Cardiac fibroblast (primary cell): ENCODE measurements around the gene GLE1.

Experiments
- DNase-seq, 2 donors: peaks; one replicate each; pipeline versions ENCODE4 v3.0.0 to v3.0.0-alpha.2; 2010; ENCODE audit warnings: low read depth in 2 of 2
- H3K4me3 ChIP-seq, 2 donors: replicated peaks in 1 of 2; 1 replicate in 1 of 2; 2 replicates in 1 of 2; pipeline ENCODE4 v1.5.1; 2011; ENCODE audit warnings: low read depth in 2 of 2, low read length in 2 of 2, mild to moderate bottlenecking in 2 of 2, moderate library complexity in 1 of 2
- CTCF ChIP-seq: IDR thresholded peaks from one replicate; pipeline ENCODE4 v1.5.1; 2011; ENCODE audit warnings: low read depth, mild to moderate bottlenecking, low read length, inconsistent platforms

Gene GLE1

GRCh38 chr9:128504485-128505413 lies at the start of gene GLE1:
GLE1 (plus strand) TSS chr9:128504719; CDS start chr9:128504806, 87 bp downstream.
- H3K4me3 ChIP-seq, result peak within 1 kb of the TSS; percentile 97 to 99
- DNase-seq, result peak; percentile 90 to 94
- peak; percentile 1 for TF ChIP-seq CTCF

- no peak overlapping the region for H3K4me3 ChIP-seq
- DNase-seq, result no peak
- TF ChIP-seq CTCF, result no peak
These were observed 49.5 kb upstream of the GLE1 start for GRCh38 chr9:128454991-128455390.

- peak; percentile 96 to 97 for DNase-seq
- H3K4me3 ChIP-seq, result peak within 1 kb of the TSS; percentile 86 to 95
- no peak for TF ChIP-seq CTCF
These were observed 48.5 kb upstream of the GLE1 start, which contains the start of gene ODF2 for GRCh38 chr9:128455849-128456612. ODF2 (plus strand) TSS chr9:128456006; CDS start chr9:128456092, 86 bp downstream.

GRCh38 chr9:128456613-128457061 lies 47.9 kb upstream of the GLE1 start:
- peak; percentile 74 to 78 for DNase-seq
- no peak for TF ChIP-seq CTCF
- peak overlapping the region; percentile 86 to 95 for H3K4me3 ChIP-seq

GRCh38 chr9:128457207-128457606 lies 47.3 kb upstream of the GLE1 start:
- TF ChIP-seq CTCF, result no peak
- H3K4me3 ChIP-seq, result peak overlapping the region; percentile 86 to 95
- DNase-seq, result no peak

GRCh38 chr9:128459011-128459410 lies 45.5 kb upstream of the GLE1 start:
- no peak for TF ChIP-seq CTCF
- H3K4me3 ChIP-seq, result no peak overlapping the region
- DNase-seq, result no peak
